Motor neuron (in vitro differentiated cells): ENCODE measurements around the gene SEC11A. TPM values are rescaled to one million over a fixed set of nuclear protein-coding genes. Genes with fewer than 3 reads are reported as not detected.

Source experiments
- total RNA-seq, 8 experiments: library from RNA; unstranded; fragments of 300-600 nt; gene quantifications; 2 replicates each; pipeline versions ENCODE4 v1.2.3 to v1.2.4, GENCODE V29; 2022

SEC11A gene
- total RNA-seq, 8 experiments from 2014 or later, result 96.9 to 186 (median 133) TPM

Other genes starting within 250 kb of the SEC11A start
- 10 to 100 TPM in 6 of 8 experiments, 1 to 10 TPM in 2; 1.7 to 29.6 (median 20.1) TPM for gene ZSCAN2, start 115.1 kb downstream of the SEC11A start, total RNA-seq
- 10 to 100 TPM; 18.8 to 46.9 (median 30.8) TPM for gene WDR73, start 61.9 kb downstream of the SEC11A start, total RNA-seq
- gene NMB, start 57.9 kb downstream of the SEC11A start, total RNA-seq, result 100 to 1,000 TPM in 1 of 8 experiments, 10 to 100 TPM in 2, 1 to 10 TPM in 5; 1.1 to 720 (median 5.3) TPM
- gene ZNF592, start 32.5 kb upstream of the SEC11A start, total RNA-seq, result 10 to 100 TPM in 5 of 8 experiments, 1 to 10 TPM in 3; 5.7 to 14.6 (median 11.1) TPM
- 1 to 10 TPM in 1 of 8 experiments, under 1 TPM in 7; 0.16 to 1.4 (median 0.64) TPM for gene ALPK3, start 101.2 kb upstream of the SEC11A start, total RNA-seq
- under 1 TPM in 3 of 8 experiments, not detected in 5; 0.05 to 0.14 (median 0.14) TPM for gene SLC28A1, start 168.5 kb upstream of the SEC11A start, total RNA-seq